Measurements from ENCODE around the gene GNG13.

DNA sequence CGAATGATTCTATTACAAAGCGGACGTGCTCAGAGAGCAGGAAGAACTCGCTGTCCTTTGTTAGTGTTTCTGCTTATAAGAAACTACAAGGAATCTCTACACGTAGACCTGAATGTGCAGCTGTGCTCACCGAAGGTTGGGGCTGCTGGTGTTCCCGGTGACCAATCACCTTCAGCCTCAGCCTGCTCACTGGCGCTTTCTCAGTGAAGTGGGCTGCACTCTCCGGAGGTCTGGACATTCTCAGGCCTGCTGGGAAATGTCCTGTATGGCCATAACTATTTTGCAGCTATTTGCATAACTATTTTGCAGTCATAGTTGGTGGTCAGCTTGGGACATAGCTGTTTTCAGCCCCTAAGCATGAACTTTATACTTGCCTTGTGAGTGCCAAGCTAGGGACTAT is 50.0 kb downstream of the GNG13 start:
- TF ChIP-seq, protein P1, sequence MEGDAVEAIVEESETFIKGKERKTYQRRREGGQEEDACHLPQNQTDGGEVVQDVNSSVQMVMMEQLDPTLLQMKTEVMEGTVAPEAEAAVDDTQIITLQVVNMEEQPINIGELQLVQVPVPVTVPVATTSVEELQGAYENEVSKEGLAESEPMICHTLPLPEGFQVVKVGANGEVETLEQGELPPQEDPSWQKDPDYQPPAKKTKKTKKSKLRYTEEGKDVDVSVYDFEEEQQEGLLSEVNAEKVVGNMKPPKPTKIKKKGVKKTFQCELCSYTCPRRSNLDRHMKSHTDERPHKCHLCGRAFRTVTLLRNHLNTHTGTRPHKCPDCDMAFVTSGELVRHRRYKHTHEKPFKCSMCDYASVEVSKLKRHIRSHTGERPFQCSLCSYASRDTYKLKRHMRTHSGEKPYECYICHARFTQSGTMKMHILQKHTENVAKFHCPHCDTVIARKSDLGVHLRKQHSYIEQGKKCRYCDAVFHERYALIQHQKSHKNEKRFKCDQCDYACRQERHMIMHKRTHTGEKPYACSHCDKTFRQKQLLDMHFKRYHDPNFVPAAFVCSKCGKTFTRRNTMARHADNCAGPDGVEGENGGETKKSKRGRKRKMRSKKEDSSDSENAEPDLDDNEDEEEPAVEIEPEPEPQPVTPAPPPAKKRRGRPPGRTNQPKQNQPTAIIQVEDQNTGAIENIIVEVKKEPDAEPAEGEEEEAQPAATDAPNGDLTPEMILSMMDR (IDR thresholded peaks at IDR 0.05) = no peak
- no peak for TF ChIP-seq EP300 (IDR thresholded peaks at IDR 0.05)

All from ovary (tissue), 3 donors.